HG03060 (cell line): ENCODE data around the gene SH2D5.

Source experiments
- ATAC-seq: cut with Tn5 transposase; IDR thresholded peaks from one replicate; pipeline ENCODE4 v1.9.1; 2021; ENCODE audit warnings: low read depth, moderate number of reproducible peaks; ENCODE audit not compliant: unreplicated experiment

The SH2D5 gene

GRCh38 chr1:20732588-20733359, at the start of gene SH2D5:
SH2D5 (minus strand) TSS chr1:20732703; CDS start chr1:20728044, 4,659 bp downstream.
- ATAC-seq: no peak

GRCh38 chr1:20775700-20776099, 43.2 kb upstream of the SH2D5 start:
- ATAC-seq: no peak

- ATAC-seq: no peak
Observed at GRCh38 chr1:20771780-20772179, 39.3 kb upstream of the SH2D5 start.

- no peak for ATAC-seq
Observed at GRCh38 chr1:20770314-20771087, 38.0 kb upstream of the SH2D5 start.

- no peak for ATAC-seq
Observed at GRCh38 chr1:20767271-20767670, 34.8 kb upstream of the SH2D5 start.

- no peak for ATAC-seq
Observed at GRCh38 chr1:20763417-20763816, 30.9 kb upstream of the SH2D5 start.

- no peak for ATAC-seq
Observed at GRCh38 chr1:20760322-20760721, 27.8 kb upstream of the SH2D5 start.

GRCh38 chr1:20753589-20753988, 21.1 kb upstream of the SH2D5 start:
- ATAC-seq: no peak

- no peak for ATAC-seq
Observed at GRCh38 chr1:20751462-20751990, 19.0 kb upstream of the SH2D5 start.

GRCh38 chr1:20742671-20743070, 10.2 kb upstream of the SH2D5 start:
- no peak for ATAC-seq

- no peak for ATAC-seq
Observed at GRCh38 chr1:20740781-20741180, 8.3 kb upstream of the SH2D5 start.

GRCh38 chr1:20739225-20739624, 6.7 kb upstream of the SH2D5 start:
- no peak for ATAC-seq

- ATAC-seq: no peak
Observed at GRCh38 chr1:20735581-20736111, 3.1 kb upstream of the SH2D5 start.

GRCh38 chr1:20733360-20733975, 965 bp upstream of the SH2D5 start:
- no peak for ATAC-seq

GRCh38 chr1:20732071-20732587, 374 bp downstream of the SH2D5 start:
- no peak for ATAC-seq

GRCh38 chr1:20731057-20731991, 1.2 kb downstream of the SH2D5 start:
- no peak for ATAC-seq

GRCh38 chr1:20730690-20731056, 1.8 kb downstream of the SH2D5 start:
- ATAC-seq: no peak

GRCh38 chr1:20729990-20730689, 2.4 kb downstream of the SH2D5 start:
- no peak for ATAC-seq
